Activated CD4-positive, CD25-positive, alpha-beta regulatory T cell treated with anti-CD3 and anti-CD28 coated beads, Interleukin-2, amount 50 U/mL, for 72 hours (primary cell): ENCODE measurements around the gene AK8.
A peak's percentile ranks its signal among the peaks of the same experiment; 100 is the strongest.

Source experiments
- DNase-seq: peaks from one replicate; pipeline ENCODE4 v3.0.0; 2021

Gene AK8

GRCh38 chr9:132857616-132858342, 20.3 kb downstream of the AK8 start:
- no peak for DNase-seq

- DNase-seq = no peak
These were observed 21.1 kb downstream of the AK8 start for GRCh38 chr9:132857031-132857430.

- no peak for DNase-seq
These were observed 22.2 kb downstream of the AK8 start for GRCh38 chr9:132855904-132856303.

- DNase-seq = no peak
These were observed 23.3 kb downstream of the AK8 start for GRCh38 chr9:132854832-132855231.

- DNase-seq = no peak
These were observed 24.6 kb downstream of the AK8 start for GRCh38 chr9:132853482-132853881.

- DNase-seq = peak; percentile 36
These were observed 28.8 kb downstream of the AK8 start for GRCh38 chr9:132849185-132849706.

GRCh38 chr9:132846918-132847515, 31.1 kb downstream of the AK8 start:
- DNase-seq = no peak

GRCh38 chr9:132846109-132846917, 31.8 kb downstream of the AK8 start:
- DNase-seq = no peak

- DNase-seq = no peak
These were observed 35.7 kb downstream of the AK8 start for GRCh38 chr9:132842124-132843044.

- DNase-seq = no peak
These were observed 37.1 kb downstream of the AK8 start for GRCh38 chr9:132840980-132841379.

GRCh38 chr9:132838291-132838690, 39.8 kb downstream of the AK8 start:
- no peak for DNase-seq

GRCh38 chr9:132837501-132838286, 40.4 kb downstream of the AK8 start:
- no peak for DNase-seq

- no peak for DNase-seq
These were observed 43.7 kb downstream of the AK8 start for GRCh38 chr9:132834343-132834742.

- peak; percentile 18 for DNase-seq
These were observed 44.4 kb downstream of the AK8 start for GRCh38 chr9:132833550-132834121.

- DNase-seq = no peak
These were observed 45.8 kb downstream of the AK8 start for GRCh38 chr9:132832171-132832881.

- no peak for DNase-seq
These were observed 49.8 kb downstream of the AK8 start for GRCh38 chr9:132828201-132828770.

- no peak for DNase-seq
These were observed 50.7 kb downstream of the AK8 start for GRCh38 chr9:132827366-132827765.

- no peak for DNase-seq
These were observed 51.3 kb downstream of the AK8 start for GRCh38 chr9:132826621-132827365.

- no peak for DNase-seq
These were observed 52.0 kb downstream of the AK8 start for GRCh38 chr9:132826131-132826530.

- no peak for DNase-seq
These were observed 52.7 kb downstream of the AK8 start for GRCh38 chr9:132825430-132825829.
